COLO829 (cell line): ENCODE measurements around the gene THSD7B.
"Not testable (repeated sequence)": the region's sequence is repeated elsewhere in the genome, so short reads cannot be mapped to it uniquely, and the experiment has no call there.

Source experiments
- DNase-seq: peaks from one replicate; pipeline ENCODE4 v3.0.0; 2012; ENCODE audit warnings: low spot score

The THSD7B gene

DNA sequence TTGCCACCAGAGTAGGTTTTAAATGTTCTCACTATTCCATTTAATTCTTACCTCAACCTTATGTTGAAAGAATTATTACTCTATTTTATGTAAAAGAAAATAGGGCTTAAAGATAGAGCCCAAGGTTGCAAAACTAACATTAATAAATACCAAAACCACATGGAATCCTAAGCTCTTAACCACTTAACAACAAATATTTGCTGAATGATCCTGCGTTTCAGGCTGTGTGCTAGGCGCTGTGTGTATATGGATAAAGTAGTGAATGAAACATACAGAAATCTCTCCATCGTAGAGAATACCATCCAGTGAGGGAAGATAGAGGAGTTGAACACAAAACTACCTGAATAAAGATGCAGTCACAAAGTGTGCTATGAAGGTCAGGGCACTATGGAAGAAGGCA lies 485.1 kb downstream of the THSD7B start:
- DNase-seq, result no peak

DNA sequence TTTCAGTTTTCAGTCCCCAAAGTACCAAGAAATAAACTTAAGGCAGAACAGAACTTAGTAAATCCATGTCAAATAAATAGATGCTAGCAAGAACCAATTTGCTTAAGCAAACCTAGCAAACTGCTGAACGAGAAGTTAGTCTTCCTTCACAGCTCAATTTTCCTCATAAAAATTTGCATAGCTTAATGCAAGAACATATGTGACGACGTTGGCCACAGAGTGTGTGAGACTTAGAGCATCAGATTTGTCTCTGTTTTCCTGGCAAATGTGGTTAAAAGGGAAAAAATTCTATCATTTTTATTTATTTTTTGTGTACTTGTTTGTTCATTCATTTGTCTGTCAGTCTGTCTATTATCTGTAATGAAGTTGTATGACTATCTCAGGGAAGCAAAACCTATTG lies 485.7 kb downstream of the THSD7B start:
- DNase-seq, result no peak

DNA sequence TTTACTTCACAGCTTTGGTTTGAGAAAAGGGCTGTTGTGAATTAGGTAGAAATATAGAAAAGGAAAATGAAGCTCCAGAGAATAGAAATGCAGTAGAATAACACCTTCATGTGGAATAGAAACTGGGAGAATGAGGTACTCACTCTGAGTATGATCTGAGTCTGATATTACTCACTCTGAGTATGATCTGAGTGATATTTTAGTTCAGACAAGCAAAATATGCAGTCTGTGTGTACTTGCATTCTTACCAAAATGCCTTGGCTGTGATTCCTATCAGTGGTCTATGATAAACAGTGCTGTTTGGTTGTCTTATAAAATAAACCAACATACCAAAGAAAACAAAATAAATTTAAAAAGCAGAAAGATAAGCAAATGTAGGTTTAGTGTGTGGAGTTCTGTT lies 487.6 kb downstream of the THSD7B start:
- DNase-seq, result no peak

DNA sequence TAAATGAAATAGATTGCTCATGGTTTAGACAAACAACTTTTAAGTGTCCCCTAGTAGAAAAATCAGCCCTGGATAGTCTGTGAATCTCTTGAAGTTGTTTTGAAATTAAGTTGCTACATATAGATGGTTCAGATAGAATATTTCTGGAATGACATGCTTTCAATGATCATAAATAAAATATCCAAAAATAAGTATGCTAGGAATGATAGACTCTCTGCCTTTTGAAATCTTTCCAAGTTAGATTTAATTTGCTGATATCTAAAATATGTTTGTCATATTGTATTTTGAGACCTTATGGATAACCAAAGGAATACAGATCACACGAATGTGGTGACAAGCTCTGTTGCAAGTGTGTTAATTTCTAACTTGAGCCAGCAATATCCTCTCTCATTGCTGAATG lies 488.7 kb downstream of the THSD7B start:
- no peak for DNase-seq

DNA sequence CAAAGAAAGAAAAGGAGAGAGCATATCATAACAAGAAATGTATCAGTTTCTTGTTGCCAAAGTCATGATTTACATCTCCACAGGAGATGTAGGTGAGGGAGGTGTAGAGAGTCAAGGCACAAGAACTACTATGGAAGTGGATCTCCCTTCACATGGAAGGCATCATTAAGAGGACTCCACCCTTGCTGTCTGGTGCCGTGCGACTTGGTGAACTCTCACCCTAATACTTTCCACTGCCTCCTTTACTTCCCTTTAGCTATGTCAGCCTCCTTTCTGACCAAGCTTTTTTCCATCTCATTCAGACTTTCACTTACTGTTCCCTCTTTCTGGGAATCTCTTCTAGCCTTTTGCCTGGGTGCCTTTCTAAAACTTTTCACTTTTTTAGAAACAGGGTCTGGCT lies 490.0 kb downstream of the THSD7B start:
- DNase-seq, result no peak

DNA sequence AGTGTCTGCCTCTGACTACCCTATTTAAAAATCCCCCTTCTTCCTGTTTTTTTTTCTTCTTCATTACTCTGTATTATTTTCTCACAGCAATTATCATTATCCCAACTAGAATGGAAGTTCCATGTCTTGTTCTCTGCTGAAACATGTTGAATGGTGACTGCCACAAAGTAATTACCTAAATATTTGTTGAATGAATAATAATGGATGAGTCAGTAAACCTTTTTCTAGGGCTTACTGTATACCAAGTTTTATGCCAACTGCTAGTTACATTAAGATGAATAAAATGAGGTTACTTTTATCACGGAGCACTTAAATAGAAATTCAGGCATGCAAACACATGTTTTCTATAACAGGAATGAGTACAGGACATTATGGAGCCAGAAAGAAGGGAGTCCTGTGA lies 490.6 kb downstream of the THSD7B start:
- no peak for DNase-seq

DNA sequence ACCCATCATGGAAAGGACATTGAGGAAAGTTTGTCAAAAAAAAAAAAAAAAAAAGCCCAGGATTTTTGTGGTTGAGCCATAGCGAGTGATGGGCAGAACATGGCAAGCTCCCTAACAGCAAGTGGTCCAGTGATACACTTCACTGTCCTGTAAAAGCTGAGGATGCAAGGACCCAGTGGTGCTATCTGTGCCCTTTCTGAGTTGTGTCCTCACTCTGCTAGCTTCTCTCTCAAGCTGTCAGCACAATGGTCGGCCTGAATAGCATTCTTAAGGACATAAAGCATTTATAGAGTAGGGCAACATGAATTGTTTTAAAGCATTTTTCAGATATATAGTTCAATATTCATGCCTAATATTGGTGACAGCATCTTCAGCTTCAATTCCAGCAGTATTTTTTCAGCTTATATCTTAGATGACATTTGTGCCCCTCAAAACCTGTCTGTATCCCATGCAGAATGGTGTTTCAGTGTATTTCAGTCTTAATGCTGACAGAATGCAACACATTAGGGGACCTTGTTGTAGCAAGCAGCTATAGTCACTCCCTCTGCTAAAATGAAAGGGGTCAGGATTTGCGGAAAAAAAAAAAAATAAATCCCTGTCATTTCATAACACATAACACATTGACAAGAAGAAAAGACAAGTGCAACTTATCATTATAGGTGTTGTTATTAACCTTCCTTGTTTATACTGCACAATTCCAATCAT lies 496.7 kb downstream of the THSD7B start:
- DNase-seq, result no peak

DNA sequence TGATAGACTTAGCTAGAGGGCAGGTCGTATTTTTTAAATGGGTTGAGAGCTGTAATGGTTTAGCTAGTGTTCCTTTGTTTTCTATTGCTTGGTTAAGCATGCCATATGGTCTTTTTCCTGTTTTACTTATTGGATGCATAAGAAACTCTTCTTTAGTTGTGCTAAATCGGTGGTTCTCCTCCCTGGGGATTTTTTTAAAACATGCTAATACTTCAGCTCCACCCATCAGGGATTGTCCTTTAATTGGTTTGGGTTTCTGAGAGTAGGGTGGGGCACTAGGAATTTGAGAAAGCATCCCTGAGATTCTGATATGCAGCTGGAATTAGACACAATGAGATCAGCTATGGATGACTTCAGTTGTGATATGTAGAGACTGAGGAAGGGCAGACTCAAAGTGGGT lies 497.2 kb downstream of the THSD7B start:
- DNase-seq, result no peak

DNA sequence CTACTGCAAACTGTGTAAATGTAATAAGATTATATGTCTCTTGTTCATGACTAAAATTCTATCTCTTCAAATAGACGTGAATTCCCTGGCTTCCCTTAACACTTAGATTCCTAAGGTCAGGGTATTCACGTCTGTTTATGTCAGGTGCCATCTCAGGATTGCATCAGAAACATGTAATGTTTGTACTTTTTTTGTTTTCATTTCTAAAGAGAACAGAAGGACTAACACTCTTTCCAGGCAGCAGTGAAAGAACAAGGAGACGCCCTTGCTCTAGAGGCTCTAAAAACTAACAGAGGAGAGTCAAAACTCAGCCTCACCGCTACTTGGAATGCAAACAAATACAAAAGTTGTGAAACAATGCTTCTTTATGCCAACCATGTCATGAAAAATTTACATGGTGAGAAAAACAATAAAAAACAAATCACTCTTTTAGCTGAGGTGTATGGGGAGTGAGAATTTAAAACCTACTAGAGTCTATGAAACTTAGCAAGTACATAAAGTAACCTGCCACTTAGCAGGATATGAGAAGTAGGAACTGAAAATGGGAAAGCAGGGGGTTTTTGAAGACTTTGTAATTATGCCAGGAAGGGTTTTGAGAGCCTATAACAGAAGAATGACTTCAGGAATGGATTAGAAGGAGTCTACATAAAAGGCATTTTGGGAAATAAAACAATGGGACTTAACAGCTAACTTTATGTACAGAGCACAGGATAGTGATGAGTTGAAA lies 522.7 kb downstream of the THSD7B start:
- no peak for DNase-seq

DNA sequence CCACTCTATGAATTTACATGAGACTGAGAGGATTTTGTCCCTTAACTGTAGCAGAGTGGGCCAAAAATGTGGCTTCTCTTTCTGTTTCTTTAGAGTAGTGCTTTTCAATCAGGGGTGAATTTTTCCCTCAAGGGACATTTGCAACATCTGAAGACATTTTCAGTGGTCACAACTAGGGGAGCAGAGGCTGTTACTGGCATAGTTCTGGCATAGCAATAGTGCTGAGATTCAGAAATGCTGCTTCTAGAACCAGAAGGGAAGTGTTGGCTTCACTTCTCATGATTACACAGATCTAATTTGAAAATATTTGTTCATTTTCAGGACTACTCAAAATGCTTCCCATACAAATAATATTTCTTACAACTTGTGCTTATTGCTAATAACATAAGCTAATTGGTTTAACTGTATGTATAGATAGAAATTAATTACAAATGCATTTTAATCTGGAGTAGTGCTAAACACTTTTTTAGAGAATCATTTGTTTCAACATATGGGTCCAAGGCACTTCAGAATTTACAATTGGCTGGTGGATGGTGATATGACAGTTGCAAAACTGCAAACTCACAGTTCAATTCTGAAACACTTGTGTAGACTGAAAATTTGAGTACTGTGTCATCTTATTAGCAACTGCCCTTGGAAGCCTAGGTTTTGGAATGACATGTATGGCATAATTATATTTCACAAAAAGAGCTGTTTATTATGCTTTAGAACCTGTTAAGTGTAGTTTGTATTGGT lies 526.7 kb downstream of the THSD7B start:
- no peak for DNase-seq

DNA sequence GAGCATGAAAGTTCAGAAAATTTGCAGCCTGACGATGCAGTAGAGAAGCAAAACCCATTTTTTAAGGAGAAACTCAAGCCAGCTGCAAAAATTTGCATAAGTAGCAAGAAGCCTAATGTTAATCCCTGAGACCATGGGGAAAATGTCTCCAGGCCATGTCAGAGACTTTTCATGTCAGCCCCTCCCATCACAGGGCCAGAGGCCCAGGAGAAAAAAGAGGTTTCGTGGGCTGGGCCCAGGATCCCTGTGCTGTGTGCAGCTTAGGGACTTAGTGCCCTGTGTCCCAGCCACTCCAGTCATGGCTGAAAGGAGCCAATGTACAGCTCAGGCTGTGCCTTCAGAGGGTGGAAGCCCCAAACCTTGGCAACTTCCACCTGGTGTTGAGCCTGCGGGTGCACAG lies 533.0 kb downstream of the THSD7B start:
- no peak for DNase-seq

DNA sequence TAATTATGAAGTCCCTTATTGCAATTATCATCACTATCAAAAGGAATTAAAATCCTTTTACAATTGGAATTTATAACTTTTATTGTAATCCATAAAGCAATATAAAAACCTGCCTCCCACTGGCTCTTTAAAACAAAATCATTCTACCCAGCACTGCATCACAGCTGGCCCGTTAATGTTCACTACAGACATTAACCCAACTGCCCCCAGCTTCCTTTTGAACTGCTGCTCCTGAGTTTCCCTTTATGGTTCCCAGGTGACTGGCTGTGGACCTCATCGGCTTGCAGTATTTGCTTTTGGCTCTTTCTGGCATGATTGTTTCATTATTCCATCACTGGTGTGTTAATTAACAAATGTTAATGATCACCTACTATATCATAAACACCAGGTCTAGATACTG lies 535.6 kb downstream of the THSD7B start:
- DNase-seq, result no peak

DNA sequence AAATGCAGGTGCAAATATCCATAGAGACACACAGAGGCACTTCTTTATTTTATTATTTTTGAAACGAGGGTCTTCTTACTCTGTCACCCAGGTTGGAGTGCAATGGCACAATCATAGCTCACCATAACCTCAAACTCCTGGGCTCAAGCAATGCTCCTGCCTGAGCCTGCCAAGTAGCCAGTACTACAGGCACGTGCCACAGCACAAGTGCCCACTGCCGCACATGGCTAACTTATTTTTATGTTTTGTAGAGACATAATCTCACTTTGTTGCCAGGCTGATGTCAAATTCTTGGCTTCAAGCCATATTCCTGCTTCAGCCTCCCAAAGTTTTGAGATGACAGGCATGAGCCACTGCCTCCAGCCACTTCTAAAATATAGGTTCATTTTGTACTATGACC lies 537.6 kb downstream of the THSD7B start:
- no peak for DNase-seq

DNA sequence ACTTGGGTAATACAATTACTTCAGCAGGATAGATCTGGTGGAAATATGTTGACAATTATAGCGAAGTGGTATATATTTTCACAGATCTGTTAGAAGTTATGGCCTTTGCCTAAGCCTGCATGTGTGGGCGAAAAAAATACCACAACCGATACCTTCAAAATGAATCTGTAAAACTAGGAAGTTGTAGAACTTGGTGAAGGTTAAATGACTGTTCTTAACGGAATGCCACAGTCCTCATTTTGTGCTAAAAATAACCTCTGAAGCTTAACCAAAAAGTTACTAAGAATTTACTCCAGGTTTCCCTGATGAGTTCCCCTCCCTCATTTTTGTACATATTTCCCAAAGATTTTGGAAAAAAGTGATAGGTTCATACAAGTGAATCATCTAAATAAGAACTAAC lies 550.7 kb downstream of the THSD7B start:
- no peak for DNase-seq

DNA sequence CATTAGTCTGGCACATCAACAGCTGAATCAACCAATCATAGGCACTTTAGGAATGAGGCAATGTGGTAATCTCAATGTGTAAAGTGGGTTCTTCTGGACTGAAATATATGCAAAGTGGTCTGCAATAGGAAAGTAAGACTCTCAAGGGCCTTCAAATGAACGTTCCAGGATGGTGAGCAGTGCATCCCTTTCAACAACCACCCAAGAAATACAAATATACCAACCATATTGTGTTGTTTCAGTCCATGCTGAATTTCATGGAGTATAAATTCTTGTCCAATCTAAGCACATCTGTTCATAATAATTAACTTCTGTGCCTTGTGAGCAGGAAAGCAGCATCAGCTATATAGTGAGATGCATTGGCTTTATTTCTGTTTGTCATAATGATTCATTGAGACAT lies 556.2 kb downstream of the THSD7B start:
- DNase-seq, result no peak

DNA sequence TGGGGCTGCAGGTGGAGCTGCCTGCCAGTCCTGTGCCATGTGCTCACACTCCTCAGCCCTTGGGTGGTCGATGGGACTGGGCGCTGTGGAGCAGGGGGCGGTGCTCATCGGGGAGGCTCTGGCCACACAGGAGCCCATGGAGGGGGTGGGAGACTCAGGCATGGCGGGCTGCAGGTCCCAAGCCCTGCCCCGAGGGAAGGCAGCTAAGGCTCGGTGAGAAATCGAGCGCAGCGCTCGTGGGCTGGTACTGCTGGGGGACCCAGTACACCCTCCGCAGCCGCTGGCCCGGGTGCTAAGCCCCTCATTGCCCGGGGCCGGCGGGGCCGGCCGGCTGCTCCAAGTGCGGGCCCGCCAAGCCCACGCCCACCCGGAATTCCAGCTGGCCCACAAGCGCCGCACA lies 566.2 kb downstream of the THSD7B start:
- not testable (repeated sequence) for DNase-seq

DNA sequence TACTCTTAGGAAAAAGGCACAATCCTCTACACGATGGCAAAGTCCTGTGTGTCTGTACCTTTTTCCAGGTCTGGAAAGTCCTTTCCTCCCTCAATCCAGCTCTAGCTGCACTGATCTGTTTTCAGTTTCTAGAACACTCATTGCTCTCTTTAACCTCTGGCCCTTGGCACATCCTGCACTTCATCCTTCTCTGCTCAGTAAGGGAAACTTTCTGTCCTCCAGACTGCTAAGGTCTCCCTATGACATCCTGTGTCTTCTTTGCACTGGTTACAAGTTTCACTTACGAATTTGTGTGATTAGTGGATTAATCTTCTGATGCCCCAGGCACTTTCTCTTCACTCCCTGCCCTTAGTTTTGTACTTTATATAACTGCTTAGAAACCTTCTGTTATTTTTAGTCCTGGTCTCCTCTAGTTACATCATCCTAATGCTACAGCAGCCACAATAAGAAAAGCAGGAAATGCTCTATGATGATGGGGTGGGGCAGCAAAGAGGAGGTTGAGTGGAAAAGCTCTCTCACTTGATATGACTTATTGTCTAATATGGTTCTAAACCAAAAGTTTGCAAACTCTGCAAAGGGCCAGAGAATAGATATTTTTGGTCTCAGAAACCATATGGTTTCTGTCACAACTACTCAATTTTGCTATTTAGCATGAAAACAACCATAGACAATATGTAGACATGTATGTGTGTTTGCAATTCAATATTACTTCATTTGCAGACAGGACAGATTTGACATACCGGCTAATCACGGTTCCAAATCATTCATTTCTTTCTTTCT lies 568.2 kb downstream of the THSD7B start:
- DNase-seq, result no peak

DNA sequence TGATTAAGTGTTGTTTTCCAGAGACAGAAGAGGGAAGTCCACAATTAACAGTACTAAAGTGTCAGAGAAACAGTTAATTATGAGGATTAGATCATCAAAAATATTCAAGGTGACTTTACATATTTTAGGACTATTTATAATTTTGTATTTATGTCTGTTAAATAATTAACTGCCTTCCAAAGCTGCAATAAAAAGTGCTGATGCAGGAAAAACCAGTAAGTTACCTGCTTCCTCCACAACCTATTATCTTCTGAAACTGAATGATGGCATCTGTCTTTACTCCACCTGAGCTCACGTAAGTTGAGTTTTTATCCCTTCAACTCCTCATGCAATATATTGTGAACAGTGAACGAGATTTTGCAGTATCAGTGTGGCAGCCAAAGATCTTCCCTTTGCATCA lies 570.7 kb downstream of the THSD7B start:
- DNase-seq, result no peak

DNA sequence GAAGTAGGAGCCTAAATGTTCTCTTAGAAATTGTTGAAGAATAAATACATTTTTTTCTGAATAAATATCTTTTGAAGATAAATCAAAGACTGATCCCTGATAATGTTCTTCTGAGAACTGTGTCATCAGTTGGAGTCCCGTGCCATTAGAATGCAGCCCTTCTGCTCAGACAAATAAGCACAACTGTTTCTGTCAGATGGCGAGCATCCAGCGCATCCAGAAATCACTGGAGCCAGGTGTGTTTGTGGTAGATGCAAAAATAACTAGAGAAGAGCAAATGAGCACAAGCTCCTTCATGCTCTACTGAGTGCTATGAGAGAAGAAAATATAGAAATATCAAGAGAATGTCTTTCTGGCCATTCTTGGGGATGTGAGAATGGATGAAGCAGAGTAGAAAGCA lies 573.7 kb downstream of the THSD7B start:
- no peak for DNase-seq

DNA sequence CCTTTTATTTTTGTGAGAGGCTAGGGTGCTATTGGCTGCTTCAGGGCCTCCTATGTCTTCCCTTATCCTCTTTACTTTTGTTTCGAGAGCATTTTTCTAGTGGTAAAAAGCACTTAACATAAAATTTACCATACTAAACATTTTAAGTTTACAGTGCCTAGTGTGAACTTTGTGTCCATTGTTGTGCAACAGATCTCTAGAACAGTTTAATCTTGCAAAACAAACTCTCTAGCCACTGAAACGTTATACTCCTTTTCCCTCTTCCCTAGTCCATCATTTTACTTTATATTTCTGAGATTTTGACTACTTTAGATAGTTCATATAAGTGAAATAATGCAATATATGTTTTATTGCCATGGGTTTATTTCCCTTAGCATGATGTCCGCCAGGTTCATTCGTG lies 580.6 kb downstream of the THSD7B start:
- DNase-seq, result no peak

DNA sequence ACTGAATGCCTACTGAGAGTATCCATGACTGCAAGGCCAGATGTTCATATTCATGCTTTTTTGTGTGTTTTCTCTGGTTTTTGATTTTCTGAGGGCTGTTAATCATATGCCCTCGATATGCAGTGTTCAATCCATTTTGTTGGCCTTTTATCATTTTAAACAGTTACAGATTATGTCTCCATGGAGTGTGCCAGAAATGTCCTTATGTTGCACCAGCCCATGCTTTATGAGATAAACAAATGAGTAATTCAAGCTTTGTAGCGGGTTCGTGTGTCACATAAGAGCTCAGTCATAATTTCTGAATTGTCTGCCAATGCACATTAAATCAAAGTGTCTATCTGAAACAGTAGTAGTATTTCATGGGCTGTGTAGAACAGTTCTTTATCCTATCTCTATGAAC lies 583.0 kb downstream of the THSD7B start:
- DNase-seq, result no peak

DNA sequence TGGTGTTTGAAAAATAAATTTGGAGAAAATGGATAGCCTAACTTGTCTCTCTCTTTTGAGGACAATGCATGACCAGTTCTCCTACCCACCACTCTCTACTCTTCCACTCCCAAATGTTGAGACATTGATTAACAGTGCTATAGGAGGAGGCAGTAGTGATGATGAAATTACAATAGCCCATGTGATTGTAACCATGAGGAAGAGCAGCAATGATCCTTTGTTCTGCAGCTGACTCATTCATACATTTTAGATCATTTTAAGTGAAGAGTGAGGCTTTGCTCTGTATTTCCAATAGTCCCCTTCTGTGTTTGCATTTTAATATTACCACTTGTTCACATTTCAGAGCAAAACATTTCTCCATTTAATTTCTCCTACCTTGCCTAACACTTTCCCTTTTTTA lies 592.3 kb downstream of the THSD7B start:
- no peak for DNase-seq

DNA sequence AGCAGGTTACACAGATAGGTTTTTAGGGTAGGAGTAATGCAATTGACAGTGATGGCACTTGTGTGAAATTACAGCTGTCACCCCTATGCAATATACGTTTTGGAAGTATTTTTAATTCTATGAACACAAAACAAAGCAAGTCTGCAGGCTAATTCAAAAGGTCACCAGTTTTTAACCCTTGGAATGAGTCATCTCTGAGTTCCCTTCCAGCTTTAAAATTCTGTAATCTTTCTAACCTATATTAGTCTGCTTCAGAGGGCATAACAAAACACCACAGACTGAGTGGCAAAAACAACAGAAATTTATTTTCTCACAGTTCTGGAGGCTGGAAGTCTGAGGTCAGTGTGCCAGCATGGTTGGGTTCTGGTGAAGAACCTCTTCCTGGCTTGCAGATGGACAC lies 602.0 kb downstream of the THSD7B start:
- DNase-seq, result no peak
